ENCODE data around the gene TRABD2B.

TRABD2B gene

DNA sequence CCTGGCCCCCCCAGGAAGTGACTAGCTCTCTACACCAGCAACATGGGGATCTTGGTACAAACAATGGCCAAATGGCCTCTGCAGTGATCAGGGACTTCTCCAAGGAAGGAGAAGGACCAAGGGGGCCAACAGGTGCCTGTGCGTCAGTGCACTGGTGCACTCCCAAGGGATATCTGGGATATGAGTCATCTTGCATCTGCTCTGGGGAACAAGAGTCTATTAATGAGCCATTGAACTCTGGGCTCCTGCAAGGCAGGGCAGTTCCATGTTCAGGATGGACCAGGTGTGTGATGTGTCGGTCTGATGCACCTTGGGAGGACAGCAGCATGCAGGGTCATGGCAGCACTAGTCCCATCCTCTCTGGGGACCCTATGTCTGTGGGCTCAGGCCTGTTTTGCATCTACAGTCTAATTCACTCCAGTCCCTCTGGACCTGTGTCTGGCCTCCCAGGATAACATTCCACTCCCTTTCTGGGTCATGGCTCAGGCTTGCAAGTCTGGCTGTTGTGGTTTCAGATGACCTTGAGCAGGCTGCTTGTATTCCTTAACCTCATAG is 125.3 kb downstream of the TRABD2B start:
- DNase-seq = no peak

- no peak for DNase-seq
Measured at GRCh38 chr1:47870946-47871676, 126.1 kb downstream of the TRABD2B start.

GRCh38 chr1:47870480-47870879 is 126.7 kb downstream of the TRABD2B start:
- DNase-seq = no peak

DNA sequence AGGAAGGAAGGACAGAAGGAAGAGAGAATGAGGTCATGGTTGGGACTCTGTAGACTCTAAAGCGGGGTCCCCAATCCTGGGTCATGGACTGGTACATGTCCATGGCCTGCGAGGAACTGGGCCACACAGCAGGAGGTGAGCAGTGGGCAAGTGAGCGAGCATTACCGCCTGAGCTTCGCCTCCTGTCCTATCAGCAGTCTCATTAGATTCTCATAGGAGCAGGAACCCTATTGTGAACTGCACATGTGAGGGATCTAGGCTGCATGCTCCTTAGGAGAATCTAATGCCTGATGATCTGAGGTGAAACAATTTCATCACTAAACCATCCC is 128.9 kb downstream of the TRABD2B start:
- DNase-seq = no peak

DNA sequence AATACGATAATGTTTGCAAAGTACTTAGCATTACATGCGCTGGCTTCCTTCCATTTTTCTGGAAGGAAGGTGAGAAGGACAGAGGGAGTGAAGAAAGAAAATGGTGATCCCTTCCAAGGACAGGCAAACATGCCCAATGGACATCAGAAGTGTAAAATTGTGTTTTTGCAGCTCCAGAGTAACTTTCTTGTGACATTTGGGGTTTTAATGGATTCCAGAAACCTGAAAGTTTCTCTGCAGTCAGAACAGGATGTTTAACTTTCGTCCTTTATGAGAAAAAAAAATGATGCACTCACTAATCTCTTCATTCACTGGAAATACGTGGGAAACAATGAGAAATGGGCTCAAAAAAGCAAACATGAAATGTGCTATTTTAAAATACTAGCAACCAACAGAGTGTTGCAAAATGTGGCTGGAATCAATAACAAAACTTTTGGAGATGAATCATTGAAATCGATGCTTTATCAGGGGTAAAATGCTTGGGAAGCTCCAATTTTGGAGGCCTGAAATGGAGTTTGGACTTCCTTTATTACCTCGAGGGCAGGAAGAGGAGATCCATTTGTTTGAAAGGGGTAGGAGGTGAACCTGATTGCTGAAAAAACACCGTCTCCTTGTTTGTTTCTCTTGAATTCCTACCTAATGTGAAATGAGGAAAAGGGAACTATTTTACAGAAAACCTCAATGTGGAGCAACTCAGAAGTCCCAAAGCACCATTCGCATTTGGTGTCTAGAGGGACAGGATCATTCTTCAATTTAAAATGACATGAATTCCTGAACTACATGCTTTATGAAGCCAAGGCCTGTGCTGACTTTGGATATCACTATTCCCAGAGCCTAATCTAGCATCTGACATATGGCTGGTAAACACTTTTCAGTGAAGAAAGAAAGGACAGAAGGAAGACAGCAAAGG is 129.5 kb downstream of the TRABD2B start:
- no peak for DNase-seq

GRCh38 chr1:47866601-47867437 is 130.4 kb downstream of the TRABD2B start:
- DNase-seq = no peak

GRCh38 chr1:47865881-47866535 is 131.2 kb downstream of the TRABD2B start:
- no peak for DNase-seq

- DNase-seq = no peak
Measured at GRCh38 chr1:47859092-47859743, 138.0 kb downstream of the TRABD2B start.

DNA sequence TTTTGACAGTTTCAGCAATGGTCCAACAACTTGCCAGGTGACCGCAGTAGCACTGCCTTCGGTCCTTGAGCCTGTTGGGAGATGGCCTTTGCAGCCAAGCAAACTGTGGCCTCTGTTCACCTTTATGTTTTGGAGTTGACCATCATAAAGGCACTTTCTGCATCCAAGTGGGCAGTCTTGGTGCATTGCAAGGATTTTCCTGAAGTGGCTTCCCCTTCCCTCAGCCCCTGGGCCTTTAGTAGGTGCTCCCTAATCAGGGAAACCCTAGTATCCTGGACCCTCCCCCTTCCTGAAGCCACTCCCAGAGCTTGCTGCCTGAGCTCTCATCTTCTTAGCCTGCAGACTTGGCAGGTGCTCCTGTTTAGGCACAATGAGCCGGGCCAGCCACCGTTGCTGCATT is 140.2 kb downstream of the TRABD2B start:
- DNase-seq = no peak

GRCh38 chr1:47855230-47855629 is 142.0 kb downstream of the TRABD2B start:
- DNase-seq = no peak

GRCh38 chr1:47854552-47855144 is 142.5 kb downstream of the TRABD2B start:
- DNase-seq = no peak

- no peak for DNase-seq
Measured at GRCh38 chr1:47853852-47854251, 143.3 kb downstream of the TRABD2B start.

GRCh38 chr1:47853059-47853458 is 144.1 kb downstream of the TRABD2B start:
- DNase-seq = no peak

- no peak for DNase-seq
Measured at GRCh38 chr1:47852006-47852718, 145.0 kb downstream of the TRABD2B start.

GRCh38 chr1:47850451-47850850 is 146.7 kb downstream of the TRABD2B start:
- DNase-seq = no peak

GRCh38 chr1:47849591-47850261 is 147.5 kb downstream of the TRABD2B start:
- DNase-seq = no peak

GRCh38 chr1:47849005-47849521 is 148.1 kb downstream of the TRABD2B start:
- DNase-seq = no peak

DNA sequence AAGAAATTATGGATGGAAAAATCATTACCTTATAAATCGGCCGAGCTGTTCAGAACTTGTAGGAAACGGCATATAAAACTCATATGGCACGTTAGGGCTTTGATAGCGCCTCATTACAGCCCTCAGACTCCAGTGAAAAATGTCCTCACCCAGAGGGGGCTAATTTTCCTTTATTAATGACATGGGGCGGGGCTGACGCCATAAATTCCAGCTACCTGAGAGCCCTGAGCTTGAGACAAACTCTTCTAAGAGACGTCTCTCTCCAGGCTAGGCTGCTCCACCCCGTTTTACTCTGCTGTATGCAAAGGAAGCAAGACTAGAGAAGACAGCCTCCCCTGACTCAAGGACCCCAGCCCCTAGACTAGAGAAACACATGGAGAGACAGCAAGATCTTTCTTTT is 149.4 kb downstream of the TRABD2B start:
- no peak for DNase-seq

DNA sequence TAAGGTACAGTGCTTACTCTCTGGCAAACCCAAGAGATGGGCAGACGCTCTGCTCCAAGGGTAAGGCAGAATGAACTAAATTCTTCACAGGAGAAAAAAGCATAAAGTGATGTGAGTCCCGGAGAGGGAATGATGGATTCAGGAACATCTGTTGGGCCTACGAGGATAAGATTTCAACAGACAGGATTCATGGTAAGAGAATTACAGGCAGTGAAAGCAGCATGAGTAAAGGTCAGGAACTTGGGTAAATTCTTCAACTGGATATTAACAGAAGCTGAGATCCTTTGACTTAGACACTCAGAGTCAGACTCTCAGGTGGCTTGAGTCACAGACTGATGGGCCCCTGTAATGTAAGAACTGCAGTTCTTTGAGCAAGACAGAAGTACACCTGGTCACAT is 152.6 kb downstream of the TRABD2B start:
- DNase-seq = no peak

Measured in stimulated activated CD4-positive, alpha-beta T cell treated with anti-CD3 and anti-CD28 coated beads, Interleukin-1b, Interleukin-23, amount 100 ng/mL, for 48 hours (primary cell).